SK-N-SH treated with all-trans-retinoic acid at 6 μM for 48 hours (cell line): ENCODE results near the gene TRIM66.

Source experiments
- ATAC-seq: fragments of 200-7000 bp; cut with Tn5 transposase; 3 replicates; pipeline ENCODE4 v1.9.1; 2020; ENCODE audit warnings: mild to moderate bottlenecking, moderate library complexity
- ARNTL ChIP-seq: fragments of 450-650 bp; formaldehyde crosslinking; IDR thresholded peaks from 2 replicates; pipeline ENCODE4 v1.5.0; 2020; ENCODE audit warnings: low read depth, mild to moderate bottlenecking, moderate library complexity, borderline replicate concordance
- GLIS3 ChIP-seq: fragments of 250-450 bp; sonication (Bioruptor Pico); IDR thresholded peaks from 2 replicates; pipeline ENCODE4 v1.5.0; 2020; ENCODE audit warnings: mild to moderate bottlenecking, moderate library complexity
- ISL1 ChIP-seq: fragments of 250-450 bp; sonication (Bioruptor Pico); IDR thresholded peaks from 2 replicates; pipeline ENCODE4 v2.1.2; 2022; ENCODE audit warnings: mild to moderate bottlenecking, moderate library complexity
- OSR1 ChIP-seq: fragments of 250-450 bp; sonication (Bioruptor Pico); IDR thresholded peaks from 2 replicates; pipeline ENCODE4 v1.8.0; 2022; ENCODE audit warnings: moderate library complexity, mild to moderate bottlenecking, inconsistent platforms
- POU6F1 ChIP-seq: fragments of 250-450 bp; sonication (Bioruptor Pico); IDR thresholded peaks from 2 replicates; pipeline ENCODE4 v1.8.0; 2021; ENCODE audit warnings: low read depth, mild to moderate bottlenecking, moderate library complexity, borderline replicate concordance
- PPARA ChIP-seq: fragments of 250-450 bp; sonication (Bioruptor Pico); IDR thresholded peaks from 2 replicates; pipeline ENCODE4 v1.5.0; 2020; ENCODE audit warnings: mild to moderate bottlenecking, borderline replicate concordance
- RARB ChIP-seq: fragments of 250-450 bp; sonication (Bioruptor Pico); IDR thresholded peaks from 2 replicates; pipeline ENCODE4 v1.8.0; 2021; ENCODE audit warnings: mild to moderate bottlenecking, moderate library complexity
- SNAI2 ChIP-seq: fragments of 250-450 bp; sonication (Bioruptor Pico); IDR thresholded peaks from 2 replicates; pipeline ENCODE4 v1.5.0; 2020; ENCODE audit warnings: mild to moderate bottlenecking, moderate library complexity
- TCF4 ChIP-seq: fragments of 250-450 bp; sonication (Bioruptor Pico); IDR thresholded peaks from 2 replicates; pipeline ENCODE4 v1.8.0; 2021; ENCODE audit warnings: mild to moderate bottlenecking, moderate library complexity, borderline replicate concordance
- TSHZ2 ChIP-seq: fragments of 250-450 bp; sonication (Bioruptor Pico); IDR thresholded peaks from 2 replicates; pipeline ENCODE4 v1.5.0; 2020; ENCODE audit warnings: mild to moderate bottlenecking, moderate library complexity
- ZC3H10 ChIP-seq: fragments of 250-450 bp; sonication (Bioruptor Pico); IDR thresholded peaks from 2 replicates; pipeline ENCODE4 v1.5.1; 2021; ENCODE audit warnings: mild to moderate bottlenecking, moderate library complexity
- ZFP3 ChIP-seq: fragments of 250-450 bp; sonication (Bioruptor Pico); IDR thresholded peaks from 2 replicates; pipeline ENCODE4 v1.5.0; 2020; ENCODE audit warnings: mild to moderate bottlenecking, moderate library complexity
- ZNF565 ChIP-seq: fragments of 450-650 bp; formaldehyde crosslinking; conservative IDR thresholded peaks from 2 replicates; pipeline ENCODE4 v1.5.0; 2020; ENCODE audit warnings: low read depth, mild to moderate bottlenecking, moderate library complexity
- ZNF70 ChIP-seq: fragments of 450-650 bp; formaldehyde crosslinking; IDR thresholded peaks from 2 replicates; pipeline ENCODE4 v1.5.0; 2020; ENCODE audit warnings: mild to moderate bottlenecking, moderate library complexity
- ZNF8 ChIP-seq: fragments of 450-650 bp; formaldehyde crosslinking; IDR thresholded peaks from 2 replicates; pipeline ENCODE4 v1.5.0; 2020; ENCODE audit warnings: mild to moderate bottlenecking, moderate library complexity
- TF ChIP-seq, protein P1 (sequence below): fragments of 250-450 bp; sonication (Bioruptor Pico); IDR thresholded peaks from 2 replicates; pipeline ENCODE4 v1.5.1; 2021; ENCODE audit warnings: mild to moderate bottlenecking, moderate library complexity
- TF ChIP-seq, protein P2 (sequence below): fragments of 250-450 bp; sonication (Bioruptor Pico); IDR thresholded peaks from 2 replicates; pipeline ENCODE4 v1.5.1; 2020; ENCODE audit warnings: low read depth, mild to moderate bottlenecking, moderate library complexity

Gene TRIM66

GRCh38 chr11:8665222-8665621 lies 17.2 kb downstream of the TRIM66 start:
- TF ChIP-seq, protein P1, sequence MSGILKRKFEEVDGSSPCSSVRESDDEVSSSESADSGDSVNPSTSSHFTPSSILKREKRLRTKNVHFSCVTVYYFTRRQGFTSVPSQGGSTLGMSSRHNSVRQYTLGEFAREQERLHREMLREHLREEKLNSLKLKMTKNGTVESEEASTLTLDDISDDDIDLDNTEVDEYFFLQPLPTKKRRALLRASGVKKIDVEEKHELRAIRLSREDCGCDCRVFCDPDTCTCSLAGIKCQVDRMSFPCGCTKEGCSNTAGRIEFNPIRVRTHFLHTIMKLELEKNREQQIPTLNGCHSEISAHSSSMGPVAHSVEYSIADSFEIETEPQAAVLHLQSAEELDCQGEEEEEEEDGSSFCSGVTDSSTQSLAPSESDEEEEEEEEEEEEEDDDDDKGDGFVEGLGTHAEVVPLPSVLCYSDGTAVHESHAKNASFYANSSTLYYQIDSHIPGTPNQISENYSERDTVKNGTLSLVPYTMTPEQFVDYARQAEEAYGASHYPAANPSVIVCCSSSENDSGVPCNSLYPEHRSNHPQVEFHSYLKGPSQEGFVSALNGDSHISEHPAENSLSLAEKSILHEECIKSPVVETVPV (CRISPR knock-in tag): no peak
- TF ChIP-seq, all 23 proteins: peak for 0
- no peak for ATAC-seq

- TF ChIP-seq OSR1 (CRISPR knock-in tag): no peak
- no peak for TF ChIP-seq GLIS3 (CRISPR knock-in tag)
- TF ChIP-seq ISL1 (CRISPR knock-in tag): no peak
- TF ChIP-seq, protein P1 (CRISPR knock-in tag): no peak
- no peak for TF ChIP-seq POU6F1
- TF ChIP-seq ZC3H10: no peak
- no peak for TF ChIP-seq ZNF70 (CRISPR knock-in tag)
- no peak for TF ChIP-seq ARNTL (CRISPR knock-in tag)
- TF ChIP-seq TCF4: no peak
- TF ChIP-seq PPARA (CRISPR knock-in tag): no peak
- TF ChIP-seq, protein P2, sequence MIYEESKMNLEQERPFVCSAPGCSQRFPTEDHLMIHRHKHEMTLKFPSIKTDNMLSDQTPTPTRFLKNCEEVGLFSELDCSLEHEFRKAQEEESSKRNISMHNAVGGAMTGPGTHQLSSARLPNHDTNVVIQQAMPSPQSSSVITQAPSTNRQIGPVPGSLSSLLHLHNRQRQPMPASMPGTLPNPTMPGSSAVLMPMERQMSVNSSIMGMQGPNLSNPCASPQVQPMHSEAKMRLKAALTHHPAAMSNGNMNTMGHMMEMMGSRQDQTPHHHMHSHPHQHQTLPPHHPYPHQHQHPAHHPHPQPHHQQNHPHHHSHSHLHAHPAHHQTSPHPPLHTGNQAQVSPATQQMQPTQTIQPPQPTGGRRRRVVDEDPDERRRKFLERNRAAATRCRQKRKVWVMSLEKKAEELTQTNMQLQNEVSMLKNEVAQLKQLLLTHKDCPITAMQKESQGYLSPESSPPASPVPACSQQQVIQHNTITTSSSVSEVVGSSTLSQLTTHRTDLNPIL: no peak
- TF ChIP-seq ZFP3 (CRISPR knock-in tag): no peak
- TF ChIP-seq, all 23 proteins: peak for 0
- no peak for ATAC-seq
These were observed 21.3 kb downstream of the TRIM66 start for GRCh38 chr11:8661001-8661795.

GRCh38 chr11:8658321-8659057 lies 24.0 kb downstream of the TRIM66 start:
- no peak for TF ChIP-seq OSR1 (CRISPR knock-in tag)
- no peak for TF ChIP-seq ISL1 (CRISPR knock-in tag)
- no peak for TF ChIP-seq SNAI2 (CRISPR knock-in tag)
- TF ChIP-seq, protein P1 (CRISPR knock-in tag): no peak
- TF ChIP-seq, protein P2: no peak
- no peak for ATAC-seq

DNA sequence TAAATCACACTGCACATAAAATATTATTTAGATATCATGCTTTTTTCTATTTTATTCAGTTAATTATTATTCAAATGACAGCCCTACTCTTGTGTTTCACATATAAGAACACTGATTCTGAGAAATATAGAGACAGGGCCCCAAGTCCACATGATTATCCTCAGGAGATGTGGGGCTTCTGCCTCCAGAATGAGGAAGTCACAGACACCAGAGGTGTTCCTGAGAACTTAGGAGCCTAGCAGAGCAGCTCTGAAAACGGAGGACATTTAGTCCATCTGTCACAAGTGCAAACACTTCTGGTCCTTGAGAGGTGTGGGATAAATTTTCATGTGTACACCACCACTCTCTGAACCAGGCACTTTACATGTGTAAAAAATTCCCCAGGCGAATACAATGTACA lies 26.2 kb downstream of the TRIM66 start:
- no peak for ATAC-seq
- no peak for TF ChIP-seq PPARA (CRISPR knock-in tag)
- TF ChIP-seq ARNTL (CRISPR knock-in tag): no peak
- no peak for TF ChIP-seq POU6F1
- no peak for TF ChIP-seq ZNF8 (CRISPR knock-in tag)
- TF ChIP-seq ZNF565: no peak
- no peak for TF ChIP-seq TSHZ2 (CRISPR knock-in tag)
- TF ChIP-seq, protein P2: no peak
- TF ChIP-seq RARB (CRISPR knock-in tag): no peak
- no peak for TF ChIP-seq ZC3H10
- TF ChIP-seq ISL1 (CRISPR knock-in tag): no peak
